ENCODE results near the gene FAM83E.

GRCh38 chr19:48663667-48664066 lies 48.8 kb upstream of the FAM83E start:
- no peak for TF ChIP-seq CTCF (conservative IDR thresholded peaks at IDR 0.05; ENCODE audit: low read length)
- no peak for TF ChIP-seq EZH2phosphoT487 (IDR thresholded peaks at IDR 0.05; ENCODE audit: borderline replicate concordance)
